Measurements from ENCODE around the gene COPB2.

COPB2 gene

GRCh38 chr3:139326131-139326530, 63.3 kb downstream of the COPB2 start:
- Mint-ChIP-seq H3K27ac (no peak overlapping the region), H3K4me3 (no peak overlapping the region), H3K27me3 (peaks cover 5% of the 10 kb centered on the region), H3K9me3 (ENCODE audit: low read depth) (no peaks in the 10 kb centered on the region), H3K4me1 (ENCODE audit: low read depth) (peaks cover 13% of the 10 kb centered on the region), H3K36me3 (no peaks in the 10 kb centered on the region)

- Mint-ChIP-seq H3K27me3 (peaks cover 5% of the 10 kb centered on the region), H3K36me3 (no peaks in the 10 kb centered on the region), H3K27ac (no peak overlapping the region), H3K4me1 (ENCODE audit: low read depth) (peaks cover 13% of the 10 kb centered on the region), H3K4me3 (no peak overlapping the region), H3K9me3 (ENCODE audit: low read depth) (no peaks in the 10 kb centered on the region)
These were observed 63.9 kb downstream of the COPB2 start for GRCh38 chr3:139325551-139325950.

DNA sequence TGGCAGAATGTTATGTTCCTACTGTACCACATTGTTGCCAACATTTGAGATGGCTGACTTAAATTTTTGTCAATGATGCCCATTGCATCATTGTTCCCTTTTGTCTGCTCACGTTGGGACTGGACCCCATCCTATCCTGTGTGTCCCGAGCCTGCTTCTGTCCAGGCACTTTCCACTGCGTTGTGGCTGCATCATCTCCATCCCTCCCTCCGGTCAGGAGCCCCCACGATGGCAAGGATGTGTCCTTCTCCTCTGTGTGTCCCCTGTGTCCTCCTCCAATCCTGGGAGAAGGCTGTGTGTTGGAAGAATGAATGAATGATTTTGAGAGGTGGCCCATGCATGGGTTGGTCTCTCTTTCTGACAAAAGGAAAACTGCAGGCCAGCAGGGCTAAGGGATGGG, 65.0 kb downstream of the COPB2 start:
- Mint-ChIP-seq H3K36me3 (no peaks in the 10 kb centered on the region), H3K9me3 (ENCODE audit: low read depth) (no peaks in the 10 kb centered on the region), H3K4me3 (no peak overlapping the region), H3K4me1 (ENCODE audit: low read depth) (peaks cover 9% of the 10 kb centered on the region), H3K27me3 (no peaks in the 10 kb centered on the region), H3K27ac (no peak overlapping the region)

DNA sequence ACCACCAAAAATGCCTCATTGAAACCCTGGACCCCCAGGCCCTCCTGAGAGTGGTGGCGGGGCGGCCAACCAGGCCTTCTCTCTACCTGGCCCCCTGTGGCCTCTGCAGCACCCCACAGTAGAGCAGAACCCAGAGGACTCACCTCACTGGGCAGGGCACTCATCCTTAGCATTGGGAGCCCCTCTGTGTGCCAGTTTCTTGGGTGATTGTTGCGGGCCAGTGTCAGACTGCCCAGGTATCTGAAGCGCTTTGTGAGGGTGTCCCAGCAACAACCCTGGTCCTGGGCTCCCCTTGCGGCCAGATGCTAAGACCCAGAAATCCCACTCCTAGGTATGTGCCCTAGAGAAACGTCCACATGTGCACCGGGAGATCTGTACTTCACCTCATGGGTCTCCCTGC, 66.3 kb downstream of the COPB2 start:
- no peak overlapping the region for H3K27ac Mint-ChIP-seq
- no peaks in the 10 kb centered on the region for H3K9me3 Mint-ChIP-seq (ENCODE audit: low read depth)

DNA sequence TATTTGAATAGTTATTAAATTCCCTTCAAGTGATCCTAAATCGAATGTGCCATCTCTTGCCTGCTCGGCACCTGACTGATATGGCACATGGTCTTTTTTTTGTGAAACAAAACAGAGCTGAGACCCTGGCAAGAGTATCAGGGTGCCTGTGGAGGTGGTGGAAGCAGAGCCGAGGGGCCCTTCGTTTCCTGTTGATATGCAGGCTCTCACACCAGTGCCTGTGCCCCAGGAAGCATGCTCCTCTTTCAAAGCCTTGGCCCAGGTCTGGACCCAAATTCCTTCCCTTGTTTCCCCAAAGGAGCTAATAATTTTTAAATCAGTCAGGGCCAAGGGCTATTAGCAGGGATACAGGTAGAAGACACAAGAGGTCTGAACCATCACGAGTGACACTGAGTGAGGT, 67.1 kb downstream of the COPB2 start:
- no peaks in the 10 kb centered on the region for H3K36me3 Mint-ChIP-seq
- H3K4me1 Mint-ChIP-seq (ENCODE audit: low read depth) = no peaks in the 10 kb centered on the region
- no peaks in the 10 kb centered on the region for H3K27me3 Mint-ChIP-seq
- H3K9me3 Mint-ChIP-seq (ENCODE audit: low read depth) = no peaks in the 10 kb centered on the region
- no peak overlapping the region for H3K4me3 Mint-ChIP-seq
- no peak overlapping the region for H3K27ac Mint-ChIP-seq

More for the DNA sequence above, 66.3 kb downstream of the COPB2 start:
- Mint-ChIP-seq H3K4me1 (ENCODE audit: low read depth) (no peaks in the 10 kb centered on the region), H3K27me3 (no peaks in the 10 kb centered on the region), H3K36me3 (no peaks in the 10 kb centered on the region), H3K4me3 (no peak overlapping the region)

- no peak overlapping the region for H3K27ac Mint-ChIP-seq
- H3K9me3 Mint-ChIP-seq (ENCODE audit: low read depth) = no peaks in the 10 kb centered on the region
These were observed 68.7 kb downstream of the COPB2 start for GRCh38 chr3:139320551-139321309.

DNA sequence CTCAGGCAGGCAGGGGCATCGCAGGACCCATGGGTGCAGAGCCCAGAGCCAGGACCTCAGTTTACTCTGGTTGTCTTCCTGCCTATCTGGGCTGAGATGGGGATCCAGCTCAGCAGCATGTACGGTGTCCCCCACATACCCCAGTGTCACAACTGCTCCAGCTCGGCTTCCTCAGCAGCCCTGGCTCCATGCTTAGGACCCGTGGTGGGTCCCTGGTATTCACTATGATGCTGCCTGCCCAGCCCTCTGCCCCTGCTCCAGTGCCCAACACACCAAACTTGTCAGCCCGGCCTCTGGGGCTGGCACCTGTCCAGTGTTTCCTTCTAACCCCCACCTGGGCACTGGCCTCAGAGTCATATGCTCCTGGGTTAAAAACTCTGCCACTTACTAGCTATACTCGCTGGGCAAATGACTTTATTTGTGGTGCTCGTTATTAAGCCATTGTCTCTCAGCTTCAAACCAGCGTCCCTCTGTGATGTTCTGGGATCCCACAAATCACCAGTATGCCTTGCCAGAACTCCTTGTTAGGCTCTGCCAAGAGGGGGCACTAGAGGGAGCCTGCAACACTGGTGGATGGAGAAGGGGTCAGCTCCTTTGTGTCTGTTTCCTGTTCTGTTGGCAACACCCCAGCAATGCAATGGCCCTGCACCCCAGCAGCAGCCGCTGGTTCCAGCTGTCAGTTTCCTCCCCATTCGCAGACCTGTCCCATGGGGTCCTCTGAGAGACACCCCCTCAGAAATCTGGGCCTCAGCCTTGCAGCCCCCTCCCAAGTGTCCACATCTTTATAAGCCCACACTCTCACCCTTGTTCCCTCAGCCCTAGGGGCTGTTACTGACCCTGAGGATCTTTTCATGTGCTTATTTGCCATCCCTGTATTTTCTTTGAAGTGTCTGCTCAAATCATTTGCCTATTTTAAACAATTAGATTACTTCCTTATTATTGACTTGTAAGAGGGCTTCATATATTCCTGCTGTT, 69.7 kb downstream of the COPB2 start:
- H3K36me3 Mint-ChIP-seq = no peaks in the 10 kb centered on the region
- no peaks in the 10 kb centered on the region for H3K4me1 Mint-ChIP-seq (ENCODE audit: low read depth)
- H3K27ac Mint-ChIP-seq = no peak overlapping the region

More at GRCh38 chr3:139320551-139321309, 68.7 kb downstream of the COPB2 start:
- Mint-ChIP-seq H3K27me3 (peaks cover 2% of the 10 kb centered on the region), H3K36me3 (no peaks in the 10 kb centered on the region), H3K4me3 (no peak overlapping the region), H3K4me1 (ENCODE audit: low read depth) (no peaks in the 10 kb centered on the region)

GRCh38 chr3:139318826-139319225, 70.6 kb downstream of the COPB2 start:
- H3K27me3 Mint-ChIP-seq = peaks cover 4% of the 10 kb centered on the region
- H3K27ac Mint-ChIP-seq = no peak overlapping the region

More for the DNA sequence above, 69.7 kb downstream of the COPB2 start:
- Mint-ChIP-seq H3K27me3 (peaks cover 4% of the 10 kb centered on the region), H3K9me3 (ENCODE audit: low read depth) (no peaks in the 10 kb centered on the region), H3K4me3 (no peak overlapping the region)

DNA sequence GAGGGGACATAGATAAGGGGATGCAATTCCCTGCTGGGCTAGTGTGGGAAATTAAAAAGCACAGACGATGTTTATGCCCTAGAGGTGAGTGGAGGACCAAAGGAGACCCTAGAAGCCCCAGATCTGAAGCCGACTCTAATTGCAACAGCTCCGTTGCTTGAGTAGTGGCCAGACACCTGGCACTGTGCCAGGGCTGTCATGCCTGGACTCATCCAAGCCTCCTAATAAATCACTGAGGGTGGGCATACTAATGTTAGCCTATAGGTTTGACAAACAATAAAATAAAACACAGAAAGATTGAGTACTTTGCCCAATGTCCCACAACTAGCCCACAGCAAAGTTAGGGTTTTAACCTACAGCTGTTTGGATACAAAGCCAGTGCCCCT, 71.0 kb downstream of the COPB2 start:
- Mint-ChIP-seq H3K4me1 (ENCODE audit: low read depth) (no peaks in the 10 kb centered on the region), H3K4me3 (no peak overlapping the region), H3K36me3 (no peaks in the 10 kb centered on the region), H3K27ac (no peak overlapping the region), H3K9me3 (ENCODE audit: low read depth) (no peaks in the 10 kb centered on the region), H3K27me3 (peaks cover 4% of the 10 kb centered on the region)

More at GRCh38 chr3:139318826-139319225, 70.6 kb downstream of the COPB2 start:
- Mint-ChIP-seq H3K4me3 (no peak overlapping the region), H3K9me3 (ENCODE audit: low read depth) (no peaks in the 10 kb centered on the region), H3K36me3 (no peaks in the 10 kb centered on the region), H3K4me1 (ENCODE audit: low read depth) (no peaks in the 10 kb centered on the region)

GRCh38 chr3:139317660-139318430, 71.6 kb downstream of the COPB2 start:
- Mint-ChIP-seq H3K4me1 (ENCODE audit: low read depth) (no peaks in the 10 kb centered on the region), H3K27me3 (peaks cover 4% of the 10 kb centered on the region), H3K4me3 (no peak overlapping the region), H3K9me3 (ENCODE audit: low read depth) (no peaks in the 10 kb centered on the region), H3K36me3 (no peaks in the 10 kb centered on the region), H3K27ac (no peak overlapping the region)

- Mint-ChIP-seq H3K36me3 (no peaks in the 10 kb centered on the region), H3K4me1 (ENCODE audit: low read depth) (no peaks in the 10 kb centered on the region), H3K27ac (no peak overlapping the region), H3K4me3 (no peak overlapping the region), H3K9me3 (ENCODE audit: low read depth) (no peaks in the 10 kb centered on the region), H3K27me3 (peaks cover 4% of the 10 kb centered on the region)
These were observed 72.2 kb downstream of the COPB2 start for GRCh38 chr3:139317215-139317614.

DNA sequence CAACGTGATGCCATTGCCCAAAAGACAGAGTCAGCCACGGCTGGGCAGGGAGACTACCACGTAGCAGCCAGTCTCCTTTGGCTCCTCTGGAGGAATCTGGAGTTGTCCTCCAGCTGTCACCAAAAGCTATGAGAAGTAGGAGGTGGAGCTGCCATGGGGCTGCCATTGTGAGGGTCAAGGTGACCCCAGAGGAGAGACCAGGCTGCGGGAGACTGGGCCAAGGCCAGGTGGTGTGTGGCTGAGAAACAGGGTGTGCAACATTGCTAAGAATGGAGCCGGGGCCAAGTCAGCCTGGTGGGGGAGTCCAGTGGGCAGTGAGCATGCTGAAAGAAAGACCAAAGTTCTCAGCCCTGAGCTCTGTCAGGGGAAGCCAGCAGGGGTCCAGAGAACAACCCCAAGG, 75.5 kb downstream of the COPB2 start:
- no peaks in the 10 kb centered on the region for H3K36me3 Mint-ChIP-seq
- H3K27ac Mint-ChIP-seq = no peak overlapping the region
- H3K4me1 Mint-ChIP-seq (ENCODE audit: low read depth) = no peaks in the 10 kb centered on the region
- no peaks in the 10 kb centered on the region for H3K9me3 Mint-ChIP-seq (ENCODE audit: low read depth)
- peaks cover 4% of the 10 kb centered on the region for H3K27me3 Mint-ChIP-seq
- H3K4me3 Mint-ChIP-seq = no peak overlapping the region

DNA sequence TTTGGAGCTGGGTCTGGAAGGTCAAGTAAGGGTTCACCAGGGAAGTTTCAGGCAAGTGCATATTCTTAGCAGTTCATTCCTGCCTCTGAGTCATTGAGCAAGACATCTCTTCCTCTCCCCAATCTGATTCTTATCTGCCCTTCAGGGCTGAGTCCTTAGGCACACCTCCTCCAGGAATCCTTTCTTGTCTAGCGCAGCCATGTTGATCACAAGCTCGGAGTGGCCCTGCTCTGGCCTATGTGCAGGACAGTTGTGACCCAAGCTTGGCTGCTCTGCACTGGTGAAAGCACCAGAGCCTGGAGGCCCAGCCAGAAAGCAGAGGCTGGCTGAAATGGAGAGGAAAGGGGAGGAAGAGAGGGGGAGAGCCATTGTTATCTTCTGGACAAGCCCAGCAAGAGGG, 76.5 kb downstream of the COPB2 start:
- H3K4me1 Mint-ChIP-seq (ENCODE audit: low read depth) = no peaks in the 10 kb centered on the region
- no peak overlapping the region for H3K27ac Mint-ChIP-seq
- H3K27me3 Mint-ChIP-seq = peaks cover 4% of the 10 kb centered on the region
- no peak overlapping the region for H3K4me3 Mint-ChIP-seq
- H3K9me3 Mint-ChIP-seq (ENCODE audit: low read depth) = no peaks in the 10 kb centered on the region
- no peaks in the 10 kb centered on the region for H3K36me3 Mint-ChIP-seq

DNA sequence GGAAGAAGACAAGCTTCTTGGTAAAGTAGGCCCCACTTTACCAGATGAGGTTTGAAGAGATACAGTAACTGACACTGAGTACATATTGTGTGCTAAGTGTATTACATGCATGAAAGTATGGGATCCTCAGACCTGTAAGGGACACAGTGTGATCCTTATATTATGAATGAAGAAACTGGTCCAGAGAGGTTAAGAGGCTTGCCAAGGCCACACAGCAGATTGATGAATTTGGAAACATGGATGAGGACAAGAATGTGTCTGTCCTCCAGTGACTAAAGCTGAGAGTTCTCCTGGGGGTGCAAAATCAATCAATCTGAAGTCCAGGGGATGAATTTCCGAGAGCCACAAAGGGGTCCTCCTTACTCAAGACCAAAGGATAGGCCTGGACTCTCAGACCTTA, 77.0 kb downstream of the COPB2 start:
- Mint-ChIP-seq H3K27ac (no peak overlapping the region), H3K27me3 (peaks cover 4% of the 10 kb centered on the region), H3K4me3 (no peak overlapping the region), H3K4me1 (ENCODE audit: low read depth) (no peaks in the 10 kb centered on the region), H3K36me3 (no peaks in the 10 kb centered on the region), H3K9me3 (ENCODE audit: low read depth) (no peaks in the 10 kb centered on the region)

GRCh38 chr3:139311557-139311956, 77.9 kb downstream of the COPB2 start:
- Mint-ChIP-seq H3K27ac (no peak overlapping the region), H3K4me1 (ENCODE audit: low read depth) (no peaks in the 10 kb centered on the region), H3K4me3 (no peak overlapping the region), H3K9me3 (ENCODE audit: low read depth) (no peaks in the 10 kb centered on the region), H3K36me3 (no peaks in the 10 kb centered on the region), H3K27me3 (peaks cover 4% of the 10 kb centered on the region)

Measured in activated naive CD8-positive, alpha-beta T cell (primary cell).